Activated T-helper 2 cell treated with anti-CD3 and anti-CD28 coated beads, Interferon-gamma antibody, Interleukin-2, Interleukin-4, amounts not matched to agents 10 μg/mL and 5 μg/mL and 100 μg/mL, durations not matched to agents 14 hours and 24 hours and 36 hours (primary cell): ENCODE data around the gene CDADC1. TPM values are rescaled to one million over a fixed set of nuclear protein-coding genes. Genes with fewer than 3 reads are reported as not detected.
"Not testable (repeated sequence)": the region's sequence is repeated elsewhere in the genome, so short reads cannot be mapped to it uniquely, and the experiment has no call there.

Experiments
- DNase-seq: peaks from one replicate; pipeline ENCODE4 v3.0.0; 2021; ENCODE audit warnings: low spot score
- H3K27ac Mint-ChIP-seq: one replicate; pipeline ENCODE4 v1.8.0; 2021; ENCODE audit warnings: mixed read lengths
- H3K27me3 Mint-ChIP-seq: one replicate; pipeline ENCODE4 v1.8.0; 2021; ENCODE audit warnings: low read depth, mixed read lengths
- H3K36me3 Mint-ChIP-seq: one replicate; pipeline ENCODE4 v1.8.0; 2021; ENCODE audit warnings: low read depth, mixed read lengths
- H3K4me1 Mint-ChIP-seq: one replicate; pipeline ENCODE4 v1.8.0; 2021; ENCODE audit warnings: low read depth, mixed read lengths
- H3K4me3 Mint-ChIP-seq: one replicate; pipeline ENCODE4 v1.8.0; 2021; ENCODE audit warnings: low read depth, mild to moderate bottlenecking, moderate library complexity, mixed read lengths
- H3K9me3 Mint-ChIP-seq: one replicate; pipeline ENCODE4 v1.8.0; 2021; ENCODE audit warnings: mixed read lengths
- intact Hi-C: fragments of 100-400 bp; cut with micrococcal nuclease; formaldehyde crosslinking; loops from one replicate; pipeline ENCODE4 v1.15.1; 2023
- total RNA-seq: library from RNA; stranded (reverse); gene quantifications from 2 replicates; pipeline ENCODE4 v1.2.3, GENCODE V29; 2022

The CDADC1 gene
- total RNA-seq, 1 donor from 2014 or later = 8.6 TPM

DNA sequence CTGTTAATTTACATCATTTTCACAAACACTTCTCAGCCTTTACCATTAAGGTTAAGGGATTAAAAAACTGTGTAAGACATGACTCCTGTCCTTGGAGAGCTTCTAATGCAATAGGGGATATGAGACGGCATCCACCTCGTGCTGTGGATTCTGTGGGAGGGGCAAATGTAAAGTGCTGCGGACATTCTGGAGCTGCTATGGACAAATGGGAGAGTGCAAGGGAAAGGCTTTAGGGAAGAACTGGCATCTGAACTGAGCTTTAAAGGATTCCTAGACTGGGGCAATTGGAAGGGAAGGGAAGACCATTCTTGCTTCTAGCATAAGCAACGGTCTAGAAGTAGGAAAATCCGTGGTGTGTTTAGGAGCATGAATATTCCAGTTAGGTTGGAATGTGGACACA lies 31.4 kb downstream of the CDADC1 start:
- intact Hi-C loops = no loop called here
- no peaks in the 10 kb centered on the region for H3K27me3 Mint-ChIP-seq
- DNase-seq = no peak
- no peak overlapping the region for H3K27ac Mint-ChIP-seq
- H3K4me3 Mint-ChIP-seq = no peak overlapping the region
- H3K36me3 Mint-ChIP-seq = no peaks in the 10 kb centered on the region
- H3K9me3 Mint-ChIP-seq = no peaks in the 10 kb centered on the region
- no peaks in the 10 kb centered on the region for H3K4me1 Mint-ChIP-seq

DNA sequence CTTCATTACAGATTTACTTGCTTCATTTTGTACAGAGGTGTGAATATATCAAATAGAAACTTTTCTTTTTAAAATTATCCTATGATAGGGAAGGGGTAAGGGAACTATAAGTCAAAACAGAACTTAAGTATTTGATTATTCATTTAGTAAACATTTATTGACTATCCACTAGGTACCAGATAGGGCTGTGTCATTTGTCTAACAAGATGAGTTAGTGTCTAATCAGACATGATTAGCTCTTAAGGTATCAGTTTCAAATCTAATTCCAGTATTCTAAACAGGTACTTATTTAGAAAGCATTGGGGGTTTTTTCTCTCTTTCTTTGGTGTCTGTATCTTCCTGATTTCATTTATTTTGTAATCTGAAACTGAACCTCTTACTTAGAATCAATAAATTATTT lies 32.2 kb downstream of the CDADC1 start:
- Mint-ChIP-seq H3K4me3 (no peak overlapping the region), H3K9me3 (no peaks in the 10 kb centered on the region), H3K36me3 (no peaks in the 10 kb centered on the region), H3K27me3 (no peaks in the 10 kb centered on the region), H3K4me1 (no peaks in the 10 kb centered on the region), H3K27ac (no peak overlapping the region)
- intact Hi-C loops = loop anchor here (2.0 to 5.0 kb wide), 2 partner anchors 31 to 183 kb away; no protein-coding TSS in a partner anchor
- DNase-seq = no peak

DNA sequence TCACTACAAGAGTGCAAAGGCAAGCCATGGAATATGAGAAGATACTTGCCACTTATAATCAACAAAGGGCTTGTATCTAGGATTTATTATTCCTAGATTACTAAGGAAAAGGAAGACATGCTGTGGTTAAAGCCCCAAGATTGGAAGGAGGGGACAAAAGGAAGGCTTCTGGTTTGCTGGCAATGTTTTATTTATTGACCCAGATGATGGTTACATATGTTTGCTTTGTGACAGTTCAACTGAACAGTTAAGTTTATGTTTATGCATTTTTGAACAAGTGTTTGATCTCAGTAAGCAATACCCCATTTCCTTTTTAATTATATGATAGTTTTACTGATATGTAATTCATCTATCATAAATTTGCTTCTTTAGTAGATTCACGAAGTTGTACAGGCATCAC lies 40.3 kb downstream of the CDADC1 start:
- Mint-ChIP-seq H3K36me3 (peaks cover 8% of the 10 kb centered on the region), H3K27ac (no peak overlapping the region), H3K9me3 (no peaks in the 10 kb centered on the region), H3K27me3 (no peaks in the 10 kb centered on the region), H3K4me1 (peaks cover 4% of the 10 kb centered on the region), H3K4me3 (no peak overlapping the region)
- intact Hi-C loops = no loop called here
- no peak for DNase-seq

DNA sequence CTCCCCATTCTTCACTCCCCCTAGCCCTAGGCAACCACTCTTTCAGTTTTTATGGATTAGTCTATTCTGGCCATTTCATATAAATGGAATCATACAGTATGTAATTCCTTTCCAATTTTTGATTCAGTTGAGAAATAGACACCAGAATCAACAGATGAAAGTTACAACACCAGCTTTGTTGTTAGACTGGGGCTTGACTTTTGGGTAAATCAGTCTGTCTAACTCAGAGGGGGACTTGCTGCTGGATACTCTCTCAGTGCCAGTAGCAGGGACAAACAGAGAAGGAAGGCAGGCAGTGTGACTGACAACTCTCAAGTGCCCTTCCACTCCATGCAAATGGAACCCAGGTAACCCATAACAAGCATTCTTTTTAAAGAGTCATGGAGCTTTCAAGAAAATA lies 40.7 kb downstream of the CDADC1 start:
- peaks cover 8% of the 10 kb centered on the region for H3K36me3 Mint-ChIP-seq
- no peaks in the 10 kb centered on the region for H3K9me3 Mint-ChIP-seq
- H3K27me3 Mint-ChIP-seq = no peaks in the 10 kb centered on the region
- DNase-seq = no peak
- intact Hi-C loops = no loop called here
- H3K4me3 Mint-ChIP-seq = no peak overlapping the region
- H3K4me1 Mint-ChIP-seq = peaks cover 4% of the 10 kb centered on the region
- no peak overlapping the region for H3K27ac Mint-ChIP-seq

DNA sequence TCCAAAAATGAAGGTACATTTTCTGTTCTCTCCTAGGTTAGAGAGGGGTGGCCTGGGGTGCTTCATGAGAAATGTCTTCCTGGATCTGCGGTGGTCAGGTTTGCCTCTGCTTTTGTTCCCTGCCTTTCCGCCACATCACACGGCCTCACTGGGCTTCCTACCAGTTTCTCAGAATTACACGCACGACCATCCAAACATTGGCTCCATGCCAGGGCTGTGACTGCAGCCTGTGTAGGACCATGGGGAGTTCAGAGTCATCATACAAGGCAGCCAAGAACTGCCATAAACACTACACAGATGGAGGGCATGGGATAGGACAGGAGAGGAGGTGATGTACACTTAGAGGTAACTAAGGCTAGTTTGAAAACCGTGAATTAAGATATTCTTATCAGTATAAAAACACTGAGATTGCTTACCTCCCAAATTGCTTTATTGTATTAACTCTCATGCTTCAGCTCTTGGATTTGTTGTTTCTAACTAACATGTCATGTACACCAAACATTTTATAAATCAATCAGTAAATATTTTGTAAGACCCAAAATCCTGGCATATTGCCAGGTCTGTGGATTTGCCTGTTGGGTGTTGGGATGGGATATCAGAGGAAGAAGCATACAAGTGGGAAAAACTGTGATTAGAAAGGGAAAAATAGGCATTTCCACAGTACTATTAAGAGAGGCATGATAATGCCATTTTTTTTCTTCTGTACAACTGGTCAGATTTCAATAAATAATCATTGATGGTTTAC lies 45.2 kb downstream of the CDADC1 start:
- peaks cover 4% of the 10 kb centered on the region for H3K4me1 Mint-ChIP-seq
- no peaks in the 10 kb centered on the region for H3K36me3 Mint-ChIP-seq
- H3K9me3 Mint-ChIP-seq = no peaks in the 10 kb centered on the region
- no peak for DNase-seq
- H3K27me3 Mint-ChIP-seq = no peaks in the 10 kb centered on the region
- H3K27ac Mint-ChIP-seq = no peak overlapping the region
- no peak overlapping the region for H3K4me3 Mint-ChIP-seq
- intact Hi-C loops = no loop called here

DNA sequence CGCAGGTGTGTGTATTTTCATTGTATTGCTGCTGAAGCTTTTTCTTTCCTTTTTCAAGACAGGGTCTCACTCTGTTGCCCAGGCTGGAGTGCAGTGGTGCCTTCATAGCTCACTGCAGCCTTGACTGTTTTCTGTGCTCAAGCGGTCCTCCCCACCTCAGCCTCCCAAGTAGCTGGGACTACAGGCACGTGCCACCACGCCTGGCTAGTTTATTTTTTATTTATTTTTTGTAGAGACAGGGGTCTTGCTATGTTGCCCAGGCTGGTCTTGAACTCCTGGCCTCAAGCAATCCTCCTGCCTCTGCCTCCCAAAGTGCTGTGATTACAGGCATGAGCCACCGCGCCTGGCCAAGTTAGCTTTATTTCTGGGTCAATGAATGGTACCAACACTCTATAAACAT lies 47.0 kb downstream of the CDADC1 start:
- H3K4me3 Mint-ChIP-seq, H3K4me1 Mint-ChIP-seq, DNase-seq, H3K9me3 Mint-ChIP-seq, H3K27ac Mint-ChIP-seq, intact Hi-C loops, H3K36me3 Mint-ChIP-seq, H3K27me3 Mint-ChIP-seq: not testable (repeated sequence)

DNA sequence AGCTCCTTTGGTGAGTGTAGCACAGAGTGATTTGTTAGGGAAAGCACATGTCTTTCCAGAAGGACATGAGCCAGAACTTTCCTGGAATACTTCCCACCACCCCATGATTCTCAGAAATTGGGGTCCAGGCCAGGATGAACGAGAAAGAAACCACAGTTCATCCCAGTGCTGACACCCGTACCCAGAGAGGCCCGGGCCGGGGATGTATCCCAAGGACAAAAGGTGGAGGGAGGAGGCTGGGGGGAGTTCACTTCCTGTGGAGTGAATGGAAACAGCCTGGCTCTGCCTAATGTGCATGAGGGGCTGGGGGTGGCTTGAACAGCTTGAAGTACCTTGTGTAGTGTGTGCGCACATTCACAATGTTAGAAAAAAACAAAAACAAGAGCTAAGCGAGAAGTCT lies 47.5 kb downstream of the CDADC1 start:
- Mint-ChIP-seq H3K27me3 (no peaks in the 10 kb centered on the region), H3K27ac (no peak overlapping the region), H3K4me1 (peaks cover 4% of the 10 kb centered on the region), H3K9me3 (no peaks in the 10 kb centered on the region), H3K36me3 (no peaks in the 10 kb centered on the region), H3K4me3 (no peak overlapping the region)
- no peak for DNase-seq
- intact Hi-C loops = no loop called here

DNA sequence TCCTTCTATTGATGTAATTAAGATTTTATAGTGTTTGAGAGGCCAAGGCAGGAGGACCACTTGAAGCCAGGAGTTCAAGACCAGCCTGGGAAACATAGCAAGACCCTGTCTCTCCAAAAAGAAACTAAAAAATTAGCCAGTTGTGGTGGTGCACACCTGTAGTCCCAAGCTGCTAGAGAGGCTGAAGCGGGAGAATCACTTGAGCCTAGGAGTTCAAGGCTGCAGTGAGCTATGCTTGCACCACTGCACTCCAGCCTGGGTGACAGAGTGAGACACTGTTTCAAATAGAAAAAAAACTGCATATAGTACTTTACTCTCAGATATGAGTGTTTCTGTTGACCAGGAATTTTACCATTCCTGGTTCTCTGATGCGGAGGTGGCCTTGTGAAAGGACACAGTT lies 48.9 kb downstream of the CDADC1 start:
- H3K27ac Mint-ChIP-seq = no peak overlapping the region
- no peak overlapping the region for H3K4me3 Mint-ChIP-seq
- DNase-seq = no peak
- H3K36me3 Mint-ChIP-seq = no peaks in the 10 kb centered on the region
- intact Hi-C loops = no loop called here
- no peaks in the 10 kb centered on the region for H3K9me3 Mint-ChIP-seq
- H3K27me3 Mint-ChIP-seq = no peaks in the 10 kb centered on the region
- peaks cover 10% of the 10 kb centered on the region for H3K4me1 Mint-ChIP-seq

DNA sequence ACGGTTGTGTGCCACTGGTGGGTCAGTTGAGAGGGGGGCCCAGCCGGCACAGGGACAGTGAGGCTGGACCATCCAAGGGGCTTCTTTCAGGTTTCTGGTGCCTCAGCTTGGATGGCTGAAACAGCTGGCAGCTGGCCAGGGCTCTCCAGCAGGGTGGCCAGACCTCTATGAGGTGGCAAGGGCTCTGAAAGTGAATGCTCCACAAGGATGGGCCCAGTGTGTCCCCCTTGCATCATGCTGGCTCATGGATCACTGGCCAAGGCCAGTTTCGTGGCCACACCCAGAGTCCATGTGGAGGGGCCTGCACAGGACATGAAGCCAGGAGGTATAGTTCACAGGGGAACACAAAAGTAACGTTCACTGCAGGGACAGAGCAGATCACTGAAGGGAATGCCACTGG lies 49.6 kb downstream of the CDADC1 start:
- Mint-ChIP-seq H3K27ac (no peak overlapping the region), H3K9me3 (no peaks in the 10 kb centered on the region), H3K4me3 (no peak overlapping the region), H3K27me3 (no peaks in the 10 kb centered on the region), H3K36me3 (no peaks in the 10 kb centered on the region), H3K4me1 (peaks cover 16% of the 10 kb centered on the region)
- DNase-seq = no peak
- intact Hi-C loops = no loop called here

DNA sequence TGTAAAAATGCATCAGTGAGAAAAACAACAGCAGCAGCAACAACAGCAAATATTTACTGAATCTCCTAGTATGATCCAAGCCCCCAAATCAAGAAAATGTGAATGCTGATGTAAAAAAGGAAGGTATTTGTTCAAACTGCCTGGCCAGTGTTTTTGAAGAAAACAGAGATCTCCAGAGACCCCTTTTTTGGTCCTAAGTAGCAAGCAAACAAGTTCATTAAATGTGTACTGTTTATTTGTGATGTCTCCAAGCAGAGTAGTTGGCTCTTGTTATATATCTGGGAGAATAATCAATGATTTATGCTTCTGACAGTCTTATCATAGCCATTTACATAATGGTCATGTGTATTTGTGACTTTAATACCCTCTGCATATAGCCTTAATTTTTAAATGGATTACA lies 50.7 kb downstream of the CDADC1 start:
- peaks cover 12% of the 10 kb centered on the region for H3K4me1 Mint-ChIP-seq
- no peak overlapping the region for H3K4me3 Mint-ChIP-seq
- intact Hi-C loops = no loop called here
- H3K36me3 Mint-ChIP-seq = no peaks in the 10 kb centered on the region
- no peaks in the 10 kb centered on the region for H3K27me3 Mint-ChIP-seq
- no peak for DNase-seq
- no peak overlapping the region for H3K27ac Mint-ChIP-seq
- H3K9me3 Mint-ChIP-seq = no peaks in the 10 kb centered on the region

DNA sequence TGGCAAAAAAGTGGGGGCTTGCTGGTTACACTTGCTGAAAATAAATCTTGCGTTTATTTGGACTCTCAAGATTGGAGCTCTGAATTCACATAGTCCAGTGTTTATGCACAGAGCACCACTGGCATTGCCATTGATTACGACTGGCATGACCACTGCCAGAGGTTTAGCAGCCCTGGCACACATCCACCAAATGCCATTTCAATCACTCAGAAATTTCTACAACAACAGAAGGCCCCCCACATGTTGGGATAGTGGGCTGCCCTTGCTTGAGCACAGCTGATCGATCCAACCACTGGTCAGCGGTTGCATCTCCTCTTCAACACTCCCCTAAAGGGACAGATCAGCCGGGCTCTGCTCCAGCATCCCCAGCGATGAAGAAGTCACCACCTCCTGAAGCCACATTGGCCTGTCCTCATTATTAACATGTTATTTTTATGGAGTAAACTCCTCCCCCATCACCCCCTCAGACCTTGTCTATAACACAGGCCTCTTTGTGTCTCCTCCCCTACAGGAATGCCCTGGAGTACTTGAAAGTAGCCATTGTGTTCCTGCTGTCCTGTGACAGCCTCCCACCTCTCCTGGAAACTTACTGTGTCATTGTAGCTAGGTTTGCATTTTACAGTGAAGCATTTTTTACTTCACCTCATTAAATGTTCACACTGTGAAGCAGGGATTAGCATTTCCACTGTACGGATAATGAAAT lies 51.3 kb downstream of the CDADC1 start:
- intact Hi-C loops = no loop called here
- H3K4me3 Mint-ChIP-seq = no peak overlapping the region
- H3K4me1 Mint-ChIP-seq = peaks cover 12% of the 10 kb centered on the region
- no peaks in the 10 kb centered on the region for H3K27me3 Mint-ChIP-seq
- H3K27ac Mint-ChIP-seq = no peak overlapping the region
- DNase-seq = no peak
- no peaks in the 10 kb centered on the region for H3K9me3 Mint-ChIP-seq
- H3K36me3 Mint-ChIP-seq = no peaks in the 10 kb centered on the region

DNA sequence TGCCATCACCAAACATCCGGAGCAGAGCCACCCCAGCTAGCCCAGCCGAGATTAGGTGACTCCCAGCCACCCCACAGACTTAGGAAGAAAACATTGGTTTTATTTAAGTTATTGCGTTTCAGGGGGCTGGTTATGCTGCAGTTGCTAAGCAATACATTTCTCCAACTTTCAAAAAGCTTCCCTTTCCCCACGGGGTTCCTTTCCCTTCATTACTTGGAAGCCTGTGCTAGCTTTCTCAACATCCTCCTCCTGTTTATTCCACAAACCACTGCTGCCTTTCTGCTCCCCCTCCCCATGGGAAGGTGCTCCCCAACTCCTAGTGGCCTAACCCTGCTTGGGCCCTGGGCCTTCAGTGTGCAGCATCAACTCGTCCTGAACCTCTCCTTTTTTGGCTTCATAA lies 52.6 kb downstream of the CDADC1 start:
- Mint-ChIP-seq H3K9me3 (no peaks in the 10 kb centered on the region), H3K4me1 (peaks cover 12% of the 10 kb centered on the region), H3K27me3 (no peaks in the 10 kb centered on the region), H3K36me3 (no peaks in the 10 kb centered on the region), H3K27ac (no peak overlapping the region), H3K4me3 (no peak overlapping the region)
- DNase-seq = no peak
- intact Hi-C loops = loop anchor here (5.0 kb wide), 3 partner anchors 142 to 547 kb away; partner anchors contain the start of genes CAB39L, KPNA3 and SETDB2
